Left colon (tissue), 2 donors: ENCODE results near the gene CHRNA9. TPM values are rescaled to one million over a fixed set of nuclear protein-coding genes. Genes with fewer than 3 reads are reported as not detected.
A peak's percentile ranks its signal among the peaks of the same experiment; 100 is the strongest.
"Not testable (repeated sequence)": the region's sequence is repeated elsewhere in the genome, so short reads cannot be mapped to it uniquely, and the experiment has no call there.

ENCODE experiments used
- ATAC-seq: fragments of 200-7000 bp; cut with Tn5 transposase; one replicate; pipeline ENCODE4 v1.9.1; 2020; ENCODE audit warnings: mild to moderate bottlenecking, moderate library complexity
- DNase-seq, 2 donors: peaks; one replicate each; pipeline ENCODE4 v3.0.0-alpha.2; 2020
- intact Hi-C, 2 donors: fragments of 100-400 bp; cut with DNase I in 1 of 2; cut with micrococcal nuclease in 1 of 2; formaldehyde crosslinking; loops; one replicate each; pipeline versions ENCODE4 v1.11.2 to v1.14.0; 2022; cut with DNase I, micrococcal nuclease
- long read RNA-seq: library from polyadenylated mRNA; unstranded; transcript quantifications from one replicate; pipeline ENCODE4 v2.0.0, GENCODE V29; 2021
- total RNA-seq, 2 donors: library from RNA; stranded (reverse); fragmentation: NEBNext Ultra II Directional; extraction: Animal tissue kit (Norgen Biotek cat#: 25700); gene quantifications; one replicate each; pipeline ENCODE4 v1.2.1, GENCODE V29; 2021
- donor health status: DM: no; HTN: no; CAD: no.
- donor health status: DM: yes; HTN: yes; CAD: no.

Gene CHRNA9
- not detected for total RNA-seq
- long read RNA-seq = 0 reads

GRCh38 chr4:40334591-40335524 lies at the start of gene CHRNA9:
TSS of gene CHRNA9 (plus strand) at chr4:40335333. CDS start at chr4:40335468, 135 bp downstream.
- no peak for DNase-seq
- no peak for ATAC-seq
- intact Hi-C loops = no loop called here

- intact Hi-C loops = no loop called here
- ATAC-seq (no peak), DNase-seq (no peak)
Measured at GRCh38 chr4:40285692-40286091, 49.4 kb upstream of the CHRNA9 start.

GRCh38 chr4:40288566-40288965 lies 46.6 kb upstream of the CHRNA9 start:
- no peak for ATAC-seq
- intact Hi-C loops = no loop called here
- DNase-seq = no peak

- DNase-seq (no peak), ATAC-seq (peak; percentile 74)
- intact Hi-C loops = no loop called here
Measured at GRCh38 chr4:40289366-40290188, 45.6 kb upstream of the CHRNA9 start.

DNA sequence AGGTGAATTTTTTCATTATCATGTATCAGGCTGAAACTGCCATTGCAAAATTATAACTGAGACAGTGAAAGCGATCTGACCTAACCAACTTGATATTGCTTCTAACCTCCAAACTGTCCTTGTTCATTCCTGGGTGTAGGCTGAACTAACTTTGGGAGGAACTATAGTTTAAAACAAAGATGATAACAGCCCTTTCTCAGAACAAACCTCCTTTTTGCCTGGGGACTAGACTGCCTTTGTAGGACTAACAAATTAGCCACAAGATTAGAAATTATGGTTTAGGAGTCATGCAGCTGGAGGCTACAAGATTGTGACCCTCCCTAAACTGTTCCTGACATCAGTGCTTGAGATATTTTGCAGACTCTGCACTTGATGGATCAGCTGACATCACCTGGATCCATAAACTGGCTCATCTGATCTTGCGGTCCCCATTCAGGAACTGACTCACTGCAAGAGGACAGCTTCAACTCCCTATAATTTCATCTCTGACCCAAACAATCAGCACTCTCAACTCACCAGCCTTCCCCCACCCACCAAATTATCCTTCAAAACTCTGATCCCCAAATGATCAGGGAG lies 44.4 kb upstream of the CHRNA9 start:
- ATAC-seq, intact Hi-C loops, DNase-seq: not testable (repeated sequence)

DNA sequence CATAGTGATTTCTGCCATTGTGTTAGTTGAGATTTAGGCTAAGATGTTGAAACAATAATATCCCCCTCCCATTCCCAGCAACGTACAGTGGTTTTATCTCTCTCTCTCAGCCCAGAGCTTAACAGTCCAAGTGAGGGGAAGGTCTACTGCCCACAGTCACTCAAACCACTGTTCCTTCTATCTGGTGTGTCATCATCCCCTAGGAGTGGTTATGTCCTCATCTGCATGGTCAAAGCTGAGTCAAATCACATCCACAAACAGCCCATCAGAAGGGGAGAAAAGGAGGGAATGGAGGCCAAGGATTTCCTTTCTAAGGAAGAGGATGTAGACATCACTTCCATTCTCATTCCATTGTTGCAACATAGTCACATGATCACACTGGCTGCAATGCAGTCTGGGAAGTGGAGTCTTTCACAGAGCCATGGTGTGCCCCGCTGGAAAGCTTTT lies 42.8 kb upstream of the CHRNA9 start:
- ATAC-seq = no peak
- intact Hi-C loops = no loop called here
- DNase-seq = no peak

- DNase-seq (no peak), ATAC-seq (no peak)
- intact Hi-C loops = no loop called here
Measured at GRCh38 chr4:40294339-40294738, 40.8 kb upstream of the CHRNA9 start.

GRCh38 chr4:40295030-40295429 lies 40.1 kb upstream of the CHRNA9 start:
- intact Hi-C loops, ATAC-seq, DNase-seq: not testable (repeated sequence)

DNA sequence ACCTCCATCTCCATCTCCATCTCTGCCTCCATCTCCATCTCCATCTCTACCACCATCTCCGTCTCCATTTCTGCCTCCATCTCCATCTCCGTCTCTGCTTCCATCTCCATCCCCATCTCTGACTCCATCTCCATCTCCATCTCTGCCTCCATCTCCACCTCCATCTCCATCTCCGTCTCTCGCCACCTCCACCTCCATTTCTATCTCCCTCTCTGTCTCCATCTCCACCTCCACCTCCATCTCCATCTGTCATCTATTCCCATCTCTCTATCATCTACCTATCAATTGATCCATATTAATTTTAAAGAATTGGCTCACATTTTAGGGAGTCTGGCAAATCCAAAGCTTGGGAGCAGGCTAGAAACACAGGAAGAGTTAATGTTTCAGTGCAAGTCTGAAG lies 39.6 kb upstream of the CHRNA9 start:
- no peak for ATAC-seq
- no peak for DNase-seq
- intact Hi-C loops = no loop called here

- ATAC-seq = no peak
- intact Hi-C loops = no loop called here
- no peak for DNase-seq
Measured at GRCh38 chr4:40299126-40299525, 36.0 kb upstream of the CHRNA9 start.

- intact Hi-C loops = no loop called here
- ATAC-seq = peak; percentile 53
- no peak for DNase-seq
Measured at GRCh38 chr4:40299811-40300292, 35.3 kb upstream of the CHRNA9 start.

DNA sequence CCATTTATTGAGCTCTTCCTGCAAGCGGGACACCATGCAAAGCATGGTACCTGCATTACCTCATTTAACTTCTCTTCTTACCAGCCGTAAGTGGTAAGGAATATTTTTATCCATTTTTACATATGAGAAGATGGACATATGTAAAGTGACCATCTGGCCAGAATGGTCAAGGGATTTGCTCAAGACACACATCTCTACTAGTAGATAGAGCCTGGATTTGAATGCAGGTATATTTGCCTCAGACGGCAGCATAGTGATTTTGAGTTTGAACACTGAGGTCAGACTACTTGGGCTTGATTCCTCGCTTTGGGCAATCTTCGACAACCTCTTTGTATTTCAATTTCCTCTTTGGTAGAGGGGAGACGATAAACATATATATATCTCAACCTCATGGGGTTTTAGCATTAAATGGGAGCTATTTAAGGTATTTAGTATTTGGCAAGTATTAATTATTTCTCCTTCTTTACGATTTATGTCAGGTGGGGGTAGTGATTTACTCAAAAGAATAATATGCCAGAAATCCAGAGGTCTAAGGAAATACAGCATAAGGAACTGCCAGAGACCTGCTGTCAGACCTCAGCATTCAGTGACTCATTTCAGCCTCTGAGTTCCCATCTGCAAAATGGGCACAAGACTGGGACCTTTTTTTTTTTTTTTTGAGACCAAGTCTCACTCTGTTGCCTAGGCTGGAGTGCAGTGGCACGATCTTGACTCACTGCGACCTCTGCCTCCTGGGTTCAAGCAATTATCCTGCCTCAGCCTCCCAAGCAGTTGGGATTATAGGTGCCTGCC lies 34.6 kb upstream of the CHRNA9 start:
- intact Hi-C loops = no loop called here
- ATAC-seq = no peak
- no peak for DNase-seq

DNA sequence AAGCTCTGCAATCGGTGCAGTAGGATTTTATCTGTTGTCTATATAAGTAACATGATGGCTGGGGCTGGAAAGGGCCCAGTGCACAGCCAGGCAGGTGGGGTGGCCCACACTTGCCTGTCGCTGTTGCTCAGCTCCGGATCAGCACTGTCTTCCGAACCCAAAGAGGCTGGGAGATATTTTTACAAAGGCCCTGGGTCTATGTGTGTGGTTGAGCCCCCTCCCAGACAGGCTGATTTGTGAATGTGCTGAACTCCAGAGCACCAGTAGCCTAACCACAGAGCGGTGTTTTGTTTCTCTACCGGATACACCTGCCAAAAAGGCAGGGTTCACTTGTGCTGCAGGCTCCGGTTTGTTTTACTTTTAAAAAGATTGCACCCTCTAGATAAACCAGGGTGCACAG lies 33.5 kb upstream of the CHRNA9 start:
- ATAC-seq = peak; percentile 41
- peak; percentile 28 to 40 for DNase-seq
- intact Hi-C loops = no loop called here

GRCh38 chr4:40303751-40304150 lies 31.4 kb upstream of the CHRNA9 start:
- intact Hi-C loops = no loop called here
- ATAC-seq = no peak
- DNase-seq = no peak

DNA sequence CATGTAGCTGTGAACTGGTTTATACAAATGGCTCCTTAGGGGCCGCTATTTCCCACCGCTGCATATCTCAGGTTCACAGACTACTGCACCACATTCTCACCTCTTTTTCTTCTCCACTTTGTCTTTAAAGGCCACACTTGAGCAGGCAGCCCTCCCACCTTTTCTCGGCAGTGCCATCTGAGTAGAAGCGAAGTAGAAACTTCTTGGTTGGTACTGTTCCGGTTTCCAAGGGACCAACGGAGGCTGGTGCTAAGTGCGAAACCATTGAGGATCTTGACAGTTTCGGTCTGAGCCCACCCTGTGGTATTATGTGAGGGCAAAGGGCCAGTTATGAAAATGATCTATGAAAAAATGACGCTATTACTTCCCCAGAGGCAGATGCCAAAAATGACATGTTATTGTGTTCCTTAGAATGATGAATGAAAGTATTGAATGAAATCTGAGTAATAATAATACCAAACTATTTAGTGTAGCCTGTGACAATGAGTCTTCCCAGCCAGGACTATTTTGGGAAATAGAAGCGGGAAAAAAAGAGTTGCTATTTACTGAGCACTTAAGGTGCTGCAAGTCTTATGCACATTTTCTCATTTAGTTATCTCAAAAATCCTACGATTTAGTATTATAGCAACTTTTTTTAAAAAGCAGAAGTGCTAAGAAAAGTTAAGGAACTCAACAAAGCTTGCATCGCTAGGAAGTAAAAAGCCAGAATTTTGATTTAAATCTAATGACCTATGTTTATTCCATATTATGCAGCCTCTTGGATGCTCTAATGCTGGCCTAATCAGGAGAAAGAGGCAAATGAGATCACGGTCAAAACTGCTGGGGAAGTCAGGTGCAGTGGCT lies 29.6 kb upstream of the CHRNA9 start:
- ATAC-seq = no peak
- intact Hi-C loops = loop anchor here in 1 of 2 donors (2.0 kb wide), 1 partner anchor 155 kb away; no protein-coding TSS in a partner anchor
- DNase-seq = no peak

GRCh38 chr4:40306226-40306625 lies 28.9 kb upstream of the CHRNA9 start:
- intact Hi-C loops = loop anchor here in 1 of 2 donors (2.0 kb wide), 1 partner anchor 155 kb away; no protein-coding TSS in a partner anchor
- DNase-seq = no peak
- no peak for ATAC-seq

DNA sequence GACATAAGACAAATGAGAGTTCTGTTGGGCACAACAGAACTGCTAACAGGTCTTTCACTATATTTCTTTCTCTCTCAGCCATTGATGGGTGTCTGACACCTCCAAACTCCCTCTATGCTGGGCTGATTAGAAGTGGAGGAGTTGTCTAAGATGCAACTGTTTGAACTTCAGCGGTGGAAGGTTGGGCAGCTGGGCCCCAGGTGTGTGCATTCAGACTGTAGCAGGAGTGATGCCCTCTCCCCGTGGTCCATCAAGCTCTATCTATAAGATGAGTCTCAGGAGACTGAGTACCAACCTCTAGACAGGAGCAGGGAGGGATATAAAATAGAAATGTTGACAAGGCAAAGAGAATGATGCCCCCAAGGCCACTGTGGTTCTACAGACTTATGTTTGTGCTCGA lies 28.2 kb upstream of the CHRNA9 start:
- ATAC-seq (no peak), DNase-seq (no peak)
- intact Hi-C loops = loop anchor here in 1 of 2 donors (2.0 kb wide), 1 partner anchor 156 kb away; no protein-coding TSS in a partner anchor
